Measurements from ENCODE around the gene MT1M.
"Not testable (repeated sequence)": the region's sequence is repeated elsewhere in the genome, so short reads cannot be mapped to it uniquely, and the experiment has no call there.

The MT1M gene

DNA sequence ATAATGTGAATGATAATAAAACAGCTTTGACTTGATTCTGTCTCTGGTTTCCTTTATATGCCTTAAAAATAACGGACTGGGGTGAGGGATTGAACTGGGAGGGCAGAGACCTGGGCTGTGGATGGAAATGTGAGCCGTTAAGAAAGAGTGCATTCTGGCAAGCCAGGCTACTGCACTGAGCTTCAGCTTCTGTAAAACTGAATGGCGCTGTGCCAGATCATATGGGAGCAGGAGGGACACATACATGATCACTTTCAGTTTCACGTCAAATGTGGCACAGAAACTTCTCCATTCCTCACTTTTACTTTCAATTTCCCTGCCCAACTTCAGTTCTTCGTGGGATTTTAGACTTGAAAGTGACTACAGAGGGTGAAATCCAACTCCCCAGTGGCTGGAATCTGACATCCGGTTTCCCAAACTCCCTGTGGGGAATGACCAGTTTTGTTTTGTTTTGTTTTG is 23.0 kb upstream of the MT1M start:
- DNase-seq = no peak

- no peak for DNase-seq
Observed at GRCh38 chr16:56610017-56610608, 22.3 kb upstream of the MT1M start.

GRCh38 chr16:56610609-56611111 is 21.8 kb upstream of the MT1M start:
- no peak for DNase-seq

- no peak for DNase-seq
Observed at GRCh38 chr16:56611281-56611833, 21.1 kb upstream of the MT1M start.

- DNase-seq = no peak
Observed at GRCh38 chr16:56613706-56614105, 18.8 kb upstream of the MT1M start.

GRCh38 chr16:56614549-56614991 is 17.9 kb upstream of the MT1M start:
- no peak for DNase-seq

GRCh38 chr16:56615353-56615752 is 17.1 kb upstream of the MT1M start:
- no peak for DNase-seq

- no peak for DNase-seq
Observed at GRCh38 chr16:56616608-56617211, 15.7 kb upstream of the MT1M start.

DNA sequence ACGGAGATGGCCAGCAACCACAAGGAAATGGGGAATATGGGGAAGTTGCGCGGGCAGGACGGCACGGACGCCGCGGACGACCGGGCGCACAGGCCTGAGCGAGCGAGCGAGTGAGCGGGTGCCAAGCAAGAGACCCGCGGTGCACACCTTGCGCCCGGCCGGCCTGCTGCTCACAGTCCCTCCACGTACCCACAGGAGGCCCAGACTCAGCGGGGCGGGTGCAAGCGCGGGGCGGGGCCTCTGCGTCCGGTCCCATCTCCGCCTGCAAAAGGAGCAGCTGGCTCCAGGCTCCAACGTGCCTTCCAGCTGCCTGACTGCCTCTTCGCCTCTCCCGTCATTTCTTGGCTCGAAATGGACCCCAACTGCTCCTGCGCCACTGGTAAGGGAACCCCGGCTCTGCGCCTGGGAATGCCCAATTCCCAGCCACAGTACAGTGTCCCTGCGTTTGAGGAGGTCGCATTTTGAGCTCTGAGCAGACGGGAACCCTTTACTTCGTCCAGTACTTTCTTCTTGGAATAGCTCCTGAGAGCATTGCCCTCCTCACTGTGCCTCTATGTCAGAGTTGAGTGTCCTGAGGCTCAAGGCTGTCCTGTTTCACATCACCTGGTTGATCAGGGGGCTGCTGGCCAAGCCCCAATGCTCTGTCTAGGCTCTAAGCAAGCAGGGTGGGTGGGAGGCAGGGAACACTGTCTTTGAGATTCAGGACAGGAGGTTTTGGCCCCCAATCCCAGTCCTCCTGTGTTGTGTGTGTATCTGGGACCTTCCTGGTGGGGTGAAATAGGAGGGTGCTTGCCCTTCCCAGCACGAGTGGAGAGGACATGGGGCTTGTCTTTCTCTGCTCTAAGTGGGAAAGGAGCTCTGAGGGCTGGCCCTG is 15.0 kb upstream of the MT1M start:
- no peak for DNase-seq

DNA sequence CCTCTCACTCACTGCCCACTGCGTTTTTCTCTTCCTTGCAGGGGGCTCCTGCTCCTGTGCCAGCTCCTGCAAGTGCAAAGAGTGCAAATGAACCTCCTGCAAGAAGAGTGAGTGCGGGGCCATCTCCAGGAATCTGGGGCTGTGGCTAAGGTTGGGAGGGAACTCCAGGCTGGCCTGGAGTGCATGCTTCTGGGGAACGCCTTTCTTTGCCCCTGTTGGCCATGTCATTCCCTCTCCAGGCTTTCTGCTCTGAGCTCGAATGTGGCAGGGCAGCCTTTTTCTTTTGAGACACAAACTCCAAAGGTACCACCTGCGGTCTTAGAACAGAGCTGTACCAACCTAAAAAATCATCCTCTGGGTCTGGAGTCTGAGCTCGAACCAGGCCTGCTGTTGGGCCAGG is 14.3 kb upstream of the MT1M start:
- no peak for DNase-seq

- DNase-seq = no peak
Observed at GRCh38 chr16:56620339-56620897, 12.0 kb upstream of the MT1M start.

- DNase-seq = not testable (repeated sequence)
Observed at GRCh38 chr16:56621665-56622445, 10.6 kb upstream of the MT1M start.

DNA sequence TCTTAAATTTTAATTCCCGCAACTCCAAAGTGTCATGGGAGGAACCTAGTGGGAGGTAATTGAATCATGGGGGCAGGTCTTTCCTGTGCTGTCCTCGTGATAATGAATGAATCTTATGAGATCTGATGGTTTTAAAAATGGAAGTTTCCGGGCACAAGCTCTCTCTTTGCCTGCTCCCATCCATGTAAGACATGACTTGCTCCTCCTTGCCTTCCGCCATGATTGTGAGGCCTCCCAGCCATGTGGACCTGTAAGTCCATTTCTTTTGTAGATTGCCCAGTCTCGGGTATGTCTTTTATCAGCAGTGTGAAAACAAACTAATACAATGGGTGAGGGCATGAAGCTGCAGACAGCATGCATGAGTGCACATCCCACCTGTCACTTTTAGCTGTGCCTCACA is 9.3 kb upstream of the MT1M start:
- not testable (repeated sequence) for DNase-seq

- DNase-seq = no peak
Observed at GRCh38 chr16:56623637-56624036, 8.8 kb upstream of the MT1M start.

GRCh38 chr16:56625140-56625942 is 7.1 kb upstream of the MT1M start, which contains the start of gene MT1E:
Gene MT1E, plus strand, starts transcription at chr16:56625781. Its CDS starts 71 bp downstream, at chr16:56625852.
- peak; percentile 82 for DNase-seq

GRCh38 chr16:56625943-56626654 is 6.4 kb upstream of the MT1M start:
- no peak for DNase-seq

GRCh38 chr16:56626685-56627084 is 5.8 kb upstream of the MT1M start:
- DNase-seq = no peak

DNA sequence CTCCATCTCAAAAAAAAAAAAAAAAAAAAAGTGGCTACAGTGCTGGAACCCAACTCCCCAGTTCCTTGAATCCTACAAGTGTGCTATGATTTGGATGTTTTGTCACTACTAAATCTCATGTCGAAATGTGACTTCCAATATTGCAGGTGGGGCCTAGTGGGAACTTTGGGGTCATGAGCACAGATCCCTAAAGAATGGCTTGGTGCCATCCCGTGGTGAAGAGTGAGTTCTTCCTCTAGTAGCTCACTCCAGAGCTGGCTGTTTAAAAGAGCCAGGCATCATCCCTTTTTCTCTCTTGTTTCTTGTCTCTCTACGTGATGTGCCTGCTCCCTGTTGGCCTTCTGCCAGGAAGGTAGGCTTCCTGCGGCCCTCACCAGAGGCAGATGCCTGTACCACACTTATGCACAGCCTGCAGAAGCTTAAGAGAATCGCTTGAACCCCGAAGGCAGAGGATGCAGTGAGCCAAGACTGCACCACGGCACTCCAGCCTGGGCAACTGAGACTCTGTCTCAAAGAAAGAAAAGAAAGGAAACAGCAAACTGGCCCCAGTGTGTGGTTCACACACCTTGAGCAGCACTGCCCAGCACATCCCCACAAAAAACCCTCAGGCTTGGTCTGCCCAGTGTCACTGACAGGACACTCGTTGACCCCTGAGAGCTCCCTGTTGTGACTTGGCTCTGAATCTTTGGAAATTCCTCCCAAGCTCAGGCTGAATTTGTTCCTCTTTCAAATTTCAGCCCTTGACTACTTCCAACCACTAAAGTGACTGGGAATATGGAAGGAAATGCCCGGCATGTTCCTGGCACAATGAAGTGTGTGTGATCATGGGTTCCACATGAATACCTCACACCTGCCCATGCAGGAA is 3.7 kb upstream of the MT1M start:
- DNase-seq = no peak

DNA sequence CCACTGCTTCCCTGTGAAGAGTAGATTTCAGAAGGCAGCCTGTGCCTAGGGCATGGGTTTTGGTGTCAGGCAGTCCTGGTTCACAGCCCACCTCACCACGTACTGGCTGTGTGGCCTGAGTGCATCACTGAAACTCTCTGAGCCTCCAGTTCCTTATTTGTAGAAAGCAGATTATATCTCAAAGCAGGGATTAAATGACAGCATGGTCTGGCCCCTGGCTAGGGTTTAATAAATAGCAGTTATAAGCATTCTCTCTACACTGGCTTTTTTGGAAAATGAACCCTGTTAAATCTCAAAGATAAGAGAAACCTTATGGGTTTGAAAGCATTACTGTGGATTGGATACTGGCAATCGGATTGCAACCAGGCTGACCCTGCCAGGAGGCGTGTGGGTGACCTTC is 2.9 kb upstream of the MT1M start:
- DNase-seq = no peak

DNA sequence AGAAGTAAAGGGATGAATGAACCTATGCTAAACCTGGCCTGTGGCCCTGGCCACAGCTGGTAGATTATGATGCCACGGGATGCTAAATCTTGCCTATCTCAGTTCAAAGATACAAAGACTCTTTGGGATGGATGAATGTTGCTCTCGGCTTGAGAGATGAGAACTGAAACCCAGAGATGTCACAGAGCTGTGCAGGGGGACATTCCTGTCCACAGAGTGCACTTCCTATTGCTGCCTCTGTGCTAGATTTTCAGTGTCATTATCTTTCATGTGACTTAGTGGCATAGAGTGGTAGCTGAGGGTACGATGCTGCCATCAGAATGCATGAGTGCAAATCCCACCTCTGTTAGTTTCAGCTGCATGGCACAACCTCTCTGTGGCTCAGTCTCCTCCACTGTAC is 2.3 kb upstream of the MT1M start:
- no peak for DNase-seq
